Adrenal gland (tissue), 19 donors: Measurements from ENCODE around the gene CADPS. TPM values are rescaled to one million over a fixed set of nuclear protein-coding genes. Genes with fewer than 3 reads are reported as not detected.
A peak's percentile ranks its signal among the peaks of the same experiment; 100 is the strongest.

Experiments used
- DNase-seq, 7 donors: peaks; one replicate each; pipeline ENCODE4 v3.0.0-alpha.2; 2019 to 2020
- H3K27ac ChIP-seq, 5 donors: fragments of 200-600 bp; sonication (generic) in 4 of 5; 1 replicate in 3 of 5; 2 replicates in 2 of 5; pipeline versions ENCODE4 v1.5.1 to v1.8.0; 2016 to 2020; ENCODE audit warnings: mild to moderate bottlenecking in 1 of 5
- H3K27me3 ChIP-seq: fragments of 200-600 bp; 2 replicates; pipeline ENCODE4 v1.8.0; 2021
- H3K36me3 ChIP-seq, 2 donors: fragments of 200-600 bp; replicated peaks in 1 of 2; 1 replicate in 1 of 2; 2 replicates in 1 of 2; pipeline versions ENCODE4 v1.5.1 to v1.8.0; 2018 to 2022
- H3K4me1 ChIP-seq, 2 donors: fragments of 200-600 bp; replicated peaks in 1 of 2; 1 replicate in 1 of 2; 2 replicates in 1 of 2; pipeline versions ENCODE4 v1.5.1 to v1.8.0; 2018 to 2021
- H3K4me3 ChIP-seq, 4 donors: fragments of 200-600 bp; sonication (generic) in 3 of 4; one replicate each; pipeline ENCODE4 v1.5.1; 2016 to 2018
- H3K9me3 ChIP-seq, 3 donors: fragments of 200-600 bp; sonication (generic) in 1 of 3; replicated peaks in 1 of 3; 1 replicate in 2 of 3; 2 replicates in 1 of 3; pipeline versions ENCODE4 v1.5.1 to v1.8.0; 2016 to 2021
- CTCF ChIP-seq, 6 experiments: fragments of 450-650 bp in 4 of 6; fragments of 200-600 bp in 2 of 6; sonication (generic) in 1 of 6; IDR thresholded peaks; 1 replicate in 5 of 6; 2 replicates in 1 of 6; pipeline versions ENCODE4 v1.5.1 to v1.8.0; 2016 to 2021; ENCODE audit warnings: antibody characterized with exemption in 6 of 6, mild to moderate bottlenecking in 2 of 6, moderate library complexity in 1 of 6
- POLR2A ChIP-seq, 2 donors: fragments of 450-650 bp; IDR thresholded peaks; one replicate each; pipeline ENCODE4 v1.6.1; 2017; ENCODE audit warnings: antibody characterized with exemption in 2 of 2, mild to moderate bottlenecking in 2 of 2, moderate library complexity in 1 of 2
- WGBS, 4 donors: extraction: QIAGEN DNeasy Blood & Tissue Kit in 2 of 4; methylation state at CpG; one replicate each; pipeline versions ENCODE4 v1.1.5 to v1.1.7; 2013 to 2017; 5-methylcytosine and 5-hydroxymethylcytosine counted together
- intact Hi-C, 2 donors: fragments of 100-400 bp; cut with DNase I; formaldehyde crosslinking; loops; one replicate each; pipeline versions ENCODE4 v1.14.1 to v1.15.0; 2022 to 2023
- long read RNA-seq, 10 donors: library from polyadenylated mRNA in 3 of 10; unstranded in 2 of 10; stranded (forward) in 1 of 10; transcript quantifications; one replicate each; pipeline ENCODE4 v2.0.0 and lab custom pipeline, GENCODE V29; 2021 to 2026
- polyA plus RNA-seq, 3 donors: library from polyadenylated mRNA; stranded (reverse); fragments of 200-250 nt in 2 of 3; fragments of 350-450 nt in 1 of 3; fragmentation: Illumina TruSeq in 1 of 3; extraction: RNeasy Lipid Tissue Mini Kit (QIAGEN cat#74804) in 1 of 3; gene quantifications; one replicate each; pipeline ENCODE4 v1.2.3, GENCODE V29; 2013 to 2014
- total RNA-seq, 9 donors: library from RNA; depleted of rRNA in 4 of 9; stranded (reverse); fragments of >200 nt in 4 of 9; fragments of 120-200 nt in 1 of 9; fragmentation: NEBNext Ultra II Directional in 1 of 9; extraction: Animal tissue kit (Norgen Biotek cat#: 25700) in 1 of 9; gene quantifications; one replicate each; pipeline versions ENCODE4 v1.1.0 to v1.2.4, GENCODE V29; 2013 to 2023
- donor health status: healthy with polysubstance abuse.
- donor health status: Bipolar disorder and iron deficiency.
- donor health status: DM: yes; HTN: yes; CAD: no.
- donor health status: DM: no; HTN: no; CAD: no.
- donor health status: DM: no; HTN: no; CAD: no.
- donor health status: DM: yes; HTN: yes; CAD: no.

CADPS gene
- total RNA-seq (10 to 100 TPM in 3 of 9 donors, 1 to 10 TPM in 2, under 1 TPM in 2, not detected in 2; 0.24 to 27.7 (median 9.1) TPM), polyA plus RNA-seq (10 to 100 TPM; 11.2 to 36.5 (median 17.2) TPM)
- long read RNA-seq, donor 1: 0 reads
- long read RNA-seq, donor 2: 0 reads
- long read RNA-seq, donor 3: 0 reads
- long read RNA-seq, donor 4: 0 reads
- long read RNA-seq, donor 5, partial matches to known transcripts: 0 of 1 reads
- long read RNA-seq, donor 5, other reads (novel, unspliced or antisense): 1 of 1 reads
- long read RNA-seq, donor 6, partial matches to known transcripts: 5 of 9 reads
- long read RNA-seq, donor 6, other reads (novel, unspliced or antisense): 3 of 9 reads
- long read RNA-seq, donor 7: 0 reads
- long read RNA-seq, donor 8: 0 reads
- long read RNA-seq, donor 9: 0 reads
- long read RNA-seq, donor 10: 0 reads

- H3K36me3 ChIP-seq: no peaks in the 10 kb centered on the region
- peak within 1 kb of the TSS in 1 of 5 donors; percentile 8 for H3K27ac ChIP-seq
- H3K27me3 ChIP-seq: peaks cover 25% of the 10 kb centered on the region
- intact Hi-C loops: no loop called here
- H3K4me1 ChIP-seq: peaks cover 8 to 9% of the 10 kb centered on the region in 2 donors
- no peaks in the 10 kb centered on the region for H3K9me3 ChIP-seq
- 1 to 2% (median 2%) methylated on average over 34 to 85 of the region's 85 CpGs for WGBS, 4 donors
- TF ChIP-seq CTCF (IDR thresholded peaks at IDR 0.05) (no peak), POLR2A (IDR thresholded peaks at IDR 0.05) (no peak)
- DNase-seq: peak in 3 of 7 donors; percentile 13 to 78 (median 24)
- H3K4me3 ChIP-seq: peak within 1 kb of the TSS in 1 of 4 donors; percentile 38
Measured at GRCh38 chr3:62874711-62875557, at the start of gene CADPS. Gene CADPS (minus strand): TSS chr3:62875416. CDS start chr3:62875029, 387 bp downstream.

- DNase-seq: no peak
- no peak overlapping the region for H3K27ac ChIP-seq
- H3K36me3 ChIP-seq: no peaks in the 10 kb centered on the region
- intact Hi-C loops: no loop called here
- 18 to 40% (median 37%) methylated on average over 2 of the region's 2 CpGs for WGBS, 4 donors
- H3K27me3 ChIP-seq: no peaks in the 10 kb centered on the region
- H3K4me3 ChIP-seq: no peak overlapping the region
- no peak for TF ChIP-seq CTCF (IDR thresholded peaks at IDR 0.05)
- TF ChIP-seq POLR2A (IDR thresholded peaks at IDR 0.05): no peak
- H3K9me3 ChIP-seq: no peaks in the 10 kb centered on the region
- H3K4me1 ChIP-seq: no peaks in the 10 kb centered on the region
Measured at GRCh38 chr3:62923066-62923465, 47.9 kb upstream of the CADPS start.

GRCh38 chr3:62922326-62922725 lies 47.1 kb upstream of the CADPS start:
- 56 to 73% (median 64%) methylated on average over 2 of the region's 2 CpGs for WGBS, 4 donors
- no peak for TF ChIP-seq CTCF (IDR thresholded peaks at IDR 0.05)
- TF ChIP-seq POLR2A (IDR thresholded peaks at IDR 0.05): no peak
- intact Hi-C loops: no loop called here
- no peak for DNase-seq
- Histone ChIP-seq H3K27ac (no peak overlapping the region), H3K27me3 (no peaks in the 10 kb centered on the region), H3K36me3 (no peaks in the 10 kb centered on the region), H3K4me1 (no peaks in the 10 kb centered on the region), H3K4me3 (no peak overlapping the region), H3K9me3 (no peaks in the 10 kb centered on the region)

- no peaks in the 10 kb centered on the region for H3K36me3 ChIP-seq
- no peak for TF ChIP-seq CTCF (IDR thresholded peaks at IDR 0.05)
- TF ChIP-seq POLR2A (IDR thresholded peaks at IDR 0.05): no peak
- no peak overlapping the region for H3K4me3 ChIP-seq
- no peak overlapping the region for H3K27ac ChIP-seq
- no peak for DNase-seq
- H3K27me3 ChIP-seq: no peaks in the 10 kb centered on the region
- no peaks in the 10 kb centered on the region for H3K4me1 ChIP-seq
- intact Hi-C loops: no loop called here
- H3K9me3 ChIP-seq: no peaks in the 10 kb centered on the region
Measured at GRCh38 chr3:62920466-62920784, 45.2 kb upstream of the CADPS start.
